ENCODE data around the gene TBATA.
"Not testable (repeated sequence)": the region's sequence is repeated elsewhere in the genome, so short reads cannot be mapped to it uniquely, and the experiment has no call there.

TBATA gene

DNA sequence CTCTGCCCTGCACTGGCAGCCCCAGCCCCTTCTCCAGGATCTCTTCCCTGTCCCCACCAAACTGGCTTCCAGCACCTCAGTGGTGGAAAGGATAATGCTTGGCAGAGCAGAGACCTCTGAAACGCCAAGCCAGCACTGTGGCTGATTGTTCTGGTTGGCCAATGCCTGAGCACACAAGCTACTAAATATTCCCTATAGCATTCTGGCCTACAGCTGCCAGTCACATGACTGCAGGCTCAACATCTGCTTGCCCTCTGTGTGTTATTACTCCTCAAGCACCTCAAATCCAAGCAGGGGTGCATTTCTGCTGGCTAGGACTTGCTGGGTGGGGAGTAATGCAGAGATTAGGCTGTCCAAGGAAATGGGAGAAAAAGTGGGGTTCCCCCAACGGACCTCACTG lies 6.1 kb downstream of the TBATA start:
- DNase-seq (ENCODE audit: low read depth), result no peak

DNA sequence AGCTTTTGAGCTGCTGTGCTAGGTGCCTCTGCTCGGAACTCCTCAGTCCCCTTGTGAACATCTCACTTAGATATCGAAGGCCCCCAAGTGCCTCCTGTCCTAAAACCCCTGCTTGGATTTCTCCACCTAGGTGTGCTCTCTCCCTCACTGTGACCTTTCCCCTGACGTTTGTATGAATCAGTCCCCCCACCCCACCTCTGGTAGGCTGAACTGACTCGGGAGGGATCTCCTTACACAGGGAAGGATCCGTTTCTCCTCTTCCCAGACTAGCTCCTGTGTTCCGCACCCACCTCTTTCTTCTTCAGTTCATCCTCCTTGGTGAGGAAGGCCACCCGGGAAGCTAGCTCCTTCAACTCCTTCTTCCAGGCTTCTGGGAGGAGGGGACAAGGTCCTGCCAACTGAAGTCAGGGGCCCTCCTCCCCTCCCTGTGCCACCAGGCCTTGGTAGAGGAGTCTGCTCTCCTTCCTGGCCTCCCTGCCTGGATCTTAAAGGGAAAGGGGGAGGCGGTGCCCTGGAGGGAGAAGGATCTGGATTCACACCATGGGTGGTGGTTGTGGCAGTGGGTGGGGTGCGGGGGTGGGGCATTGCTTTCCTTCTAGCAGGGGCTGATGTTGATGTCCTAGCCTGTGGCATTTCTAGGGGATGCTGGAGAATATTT lies 6.8 kb downstream of the TBATA start:
- DNase-seq (ENCODE audit: low read depth), result no peak

DNA sequence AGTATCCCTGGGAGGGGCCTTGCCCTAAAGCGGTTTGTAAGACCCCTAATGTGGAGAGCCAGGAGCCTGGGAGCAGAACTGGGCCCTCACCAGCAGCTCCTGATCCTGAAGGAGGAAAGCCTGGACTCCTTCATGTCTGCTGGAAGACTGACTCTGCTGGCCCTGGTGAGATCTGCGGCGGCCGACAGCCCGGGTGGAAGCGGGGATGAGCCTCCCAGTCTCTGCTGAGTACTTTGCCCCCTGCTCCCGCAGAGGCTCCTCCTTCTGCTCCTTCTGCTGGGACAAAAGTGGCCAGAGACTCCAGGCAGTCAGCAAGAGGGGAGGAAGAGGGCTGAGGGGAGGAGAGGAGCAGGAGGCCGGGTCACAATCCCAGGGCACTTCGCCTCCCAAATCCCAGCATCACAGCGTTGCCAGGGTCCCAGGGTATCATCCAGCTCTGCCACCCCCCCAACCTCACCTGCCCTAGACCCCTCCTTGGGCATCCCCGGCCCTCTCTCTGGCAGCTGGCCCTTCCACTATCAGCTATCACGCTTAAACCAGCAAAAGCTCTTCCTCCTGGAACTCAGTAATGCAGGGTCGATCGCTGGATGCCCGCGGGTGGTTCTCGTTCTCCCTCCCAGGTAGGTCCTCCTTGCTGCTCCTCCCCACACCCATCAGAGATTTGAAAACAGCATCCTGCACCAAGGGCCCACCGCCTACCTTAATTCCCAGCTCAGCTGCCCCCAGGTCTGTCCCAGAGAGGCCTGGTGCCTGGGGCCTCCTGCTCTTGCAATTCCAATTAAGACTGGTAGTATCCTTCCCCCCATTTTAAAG lies 7.9 kb downstream of the TBATA start:
- DNase-seq (ENCODE audit: low read depth), result no peak

- DNase-seq (ENCODE audit: low read depth), result no peak
Measured at GRCh38 chr10:70776455-70777005, 8.6 kb downstream of the TBATA start.

DNA sequence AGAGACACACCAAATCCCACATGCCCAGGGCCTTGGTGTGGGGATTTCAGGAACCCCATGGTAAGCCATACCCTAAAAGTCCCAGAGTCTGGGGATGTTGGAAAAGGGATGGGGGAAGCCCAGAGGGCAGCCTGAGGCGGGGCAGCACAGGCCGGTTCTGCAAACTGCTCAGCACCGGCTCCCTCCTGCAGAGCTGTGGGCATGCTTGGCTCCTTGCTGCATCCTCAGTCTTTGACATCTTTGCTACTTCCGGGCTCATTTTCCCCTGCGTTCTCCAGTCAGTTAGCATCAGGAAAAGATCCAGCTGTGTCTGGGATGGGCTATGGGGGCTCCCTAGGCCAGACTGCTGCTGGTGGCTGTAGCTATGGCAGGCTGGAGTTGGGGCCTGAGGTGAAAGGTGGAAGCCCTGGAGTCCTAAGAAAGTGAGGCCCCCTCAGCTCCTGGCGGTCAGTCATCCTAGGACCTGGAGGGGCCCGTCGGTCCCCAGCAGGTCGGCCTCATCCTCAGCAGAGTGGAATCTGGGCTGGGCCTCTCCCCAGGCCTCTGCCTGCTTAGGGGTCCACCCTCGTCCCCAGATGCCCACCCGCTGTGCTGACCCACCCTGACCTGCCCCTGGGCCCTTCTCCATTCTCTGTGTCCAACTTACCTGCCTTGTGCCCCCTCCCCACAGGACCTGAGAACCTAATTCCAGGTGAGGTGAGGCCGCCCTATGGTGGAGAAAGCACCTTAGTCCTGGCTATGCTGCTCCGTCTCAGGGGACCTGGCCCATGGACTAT lies 9.3 kb downstream of the TBATA start:
- DNase-seq (ENCODE audit: low read depth), result no peak

DNA sequence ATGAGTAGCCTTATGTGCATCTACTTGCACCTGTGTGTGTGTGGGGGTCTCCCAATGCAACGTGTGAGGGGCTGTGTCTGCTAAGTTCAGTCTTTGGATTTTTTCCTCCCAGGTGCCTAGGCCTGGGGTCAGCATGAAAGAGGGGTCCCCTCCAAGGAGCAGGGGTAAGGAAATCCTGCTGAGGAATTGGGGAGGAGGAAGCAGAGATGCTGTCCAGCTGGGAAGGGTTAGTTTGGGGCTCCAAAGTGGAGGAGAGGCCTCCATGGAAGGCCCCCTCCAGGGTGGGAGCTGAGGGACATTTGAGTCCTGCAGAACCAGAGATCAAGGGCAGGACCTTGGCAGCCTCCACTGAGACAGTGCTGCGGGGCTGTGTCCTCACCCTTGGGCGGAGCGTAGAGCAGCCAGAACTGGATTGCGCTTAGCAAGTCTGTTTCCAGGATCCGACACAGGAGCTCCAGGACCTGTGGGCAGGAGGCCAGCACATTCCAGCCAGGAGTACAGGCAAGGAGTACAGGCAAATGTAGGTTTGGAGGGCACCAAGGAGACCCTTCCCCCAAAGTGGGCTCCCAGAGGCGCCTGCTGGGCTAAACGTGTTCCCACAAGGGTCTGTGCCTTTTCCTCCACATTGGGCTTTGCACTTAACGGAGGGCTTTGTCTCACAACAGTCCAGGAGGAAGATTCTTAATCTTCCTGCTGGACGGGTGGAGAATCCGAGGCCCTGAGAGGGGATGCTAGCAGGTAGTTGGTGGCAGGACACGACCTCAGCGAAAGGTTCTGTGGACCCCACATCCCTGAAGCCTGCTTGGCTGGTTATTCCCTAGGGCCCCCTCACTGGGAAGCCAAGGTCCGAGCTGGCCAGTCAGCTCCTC lies 10.1 kb downstream of the TBATA start:
- no peak for DNase-seq (ENCODE audit: low read depth)

- no peak for DNase-seq (ENCODE audit: low read depth)
Measured at GRCh38 chr10:70773965-70774809, 11.0 kb downstream of the TBATA start.

GRCh38 chr10:70773461-70773860 lies 11.7 kb downstream of the TBATA start:
- no peak for DNase-seq (ENCODE audit: low read depth)

- DNase-seq (ENCODE audit: low read depth), result no peak
Measured at GRCh38 chr10:70772627-70773026, 12.6 kb downstream of the TBATA start.

DNA sequence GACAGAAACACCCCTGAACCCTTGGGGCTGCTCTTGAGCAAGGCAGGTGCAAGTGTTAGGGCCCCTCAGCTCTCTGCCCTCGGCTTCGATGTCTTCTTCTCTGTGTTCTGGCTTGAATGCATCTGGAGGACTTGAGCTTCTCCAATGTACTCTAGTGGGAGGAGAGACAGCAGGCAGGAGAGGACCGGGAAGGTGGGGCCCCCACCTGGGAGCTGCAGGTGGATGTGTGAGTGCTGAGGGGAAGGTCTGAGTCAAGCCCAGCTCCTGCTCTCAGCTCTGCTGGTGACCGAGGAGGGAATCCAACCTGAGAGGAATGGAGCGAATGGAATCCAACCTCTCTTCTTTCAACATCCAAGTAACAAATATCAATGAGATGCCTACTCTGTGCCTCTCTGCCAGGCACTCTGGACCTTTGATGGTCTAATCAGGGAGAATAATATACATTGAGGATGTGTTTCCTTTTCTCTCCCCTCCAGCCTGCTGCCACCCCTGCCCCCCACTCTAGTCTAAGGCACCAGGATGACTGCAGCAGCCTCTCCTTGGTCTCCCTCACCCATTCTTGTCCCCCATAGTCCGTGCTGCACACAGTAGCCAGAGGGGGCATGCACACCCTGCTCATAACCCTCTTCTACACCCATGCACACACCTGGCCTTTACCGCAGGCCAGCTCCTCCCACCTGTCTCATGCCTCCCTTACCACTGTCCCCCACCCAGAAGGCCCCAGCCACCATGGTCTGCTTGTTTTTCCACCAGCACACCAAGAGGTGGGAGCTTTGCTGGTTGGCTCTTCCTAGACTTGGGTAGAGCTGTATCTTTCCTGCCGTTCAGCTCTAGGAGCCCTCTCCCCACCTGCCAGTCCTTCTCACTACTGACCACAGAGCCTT lies 13.6 kb downstream of the TBATA start:
- no peak for DNase-seq (ENCODE audit: low read depth)

DNA sequence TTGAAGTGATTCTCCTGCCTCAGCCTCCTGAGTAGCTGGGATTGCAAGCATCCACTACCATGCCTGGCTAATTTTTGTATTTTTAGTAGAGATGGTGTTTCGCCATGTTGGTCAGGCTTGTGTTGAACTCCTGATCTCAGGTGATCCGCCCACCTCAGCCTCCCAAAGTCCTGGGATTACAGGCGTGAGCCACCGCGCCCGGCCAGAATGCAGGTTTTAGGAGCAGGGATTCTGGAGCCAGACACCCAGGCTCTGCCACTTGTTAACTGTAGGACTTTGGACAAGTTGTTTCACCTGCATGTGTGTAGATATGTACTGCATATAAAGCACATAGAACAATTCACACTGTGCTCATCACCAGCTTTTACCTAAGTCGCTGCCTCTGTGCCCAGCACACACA lies 14.7 kb downstream of the TBATA start:
- DNase-seq (ENCODE audit: low read depth), result not testable (repeated sequence)

GRCh38 chr10:70770001-70770400 lies 15.2 kb downstream of the TBATA start:
- no peak for DNase-seq (ENCODE audit: low read depth)

GRCh38 chr10:70769121-70769520 lies 16.1 kb downstream of the TBATA start:
- DNase-seq (ENCODE audit: low read depth), result no peak

GRCh38 chr10:70768026-70768685 lies 17.0 kb downstream of the TBATA start:
- DNase-seq (ENCODE audit: low read depth), result not testable (repeated sequence)

DNA sequence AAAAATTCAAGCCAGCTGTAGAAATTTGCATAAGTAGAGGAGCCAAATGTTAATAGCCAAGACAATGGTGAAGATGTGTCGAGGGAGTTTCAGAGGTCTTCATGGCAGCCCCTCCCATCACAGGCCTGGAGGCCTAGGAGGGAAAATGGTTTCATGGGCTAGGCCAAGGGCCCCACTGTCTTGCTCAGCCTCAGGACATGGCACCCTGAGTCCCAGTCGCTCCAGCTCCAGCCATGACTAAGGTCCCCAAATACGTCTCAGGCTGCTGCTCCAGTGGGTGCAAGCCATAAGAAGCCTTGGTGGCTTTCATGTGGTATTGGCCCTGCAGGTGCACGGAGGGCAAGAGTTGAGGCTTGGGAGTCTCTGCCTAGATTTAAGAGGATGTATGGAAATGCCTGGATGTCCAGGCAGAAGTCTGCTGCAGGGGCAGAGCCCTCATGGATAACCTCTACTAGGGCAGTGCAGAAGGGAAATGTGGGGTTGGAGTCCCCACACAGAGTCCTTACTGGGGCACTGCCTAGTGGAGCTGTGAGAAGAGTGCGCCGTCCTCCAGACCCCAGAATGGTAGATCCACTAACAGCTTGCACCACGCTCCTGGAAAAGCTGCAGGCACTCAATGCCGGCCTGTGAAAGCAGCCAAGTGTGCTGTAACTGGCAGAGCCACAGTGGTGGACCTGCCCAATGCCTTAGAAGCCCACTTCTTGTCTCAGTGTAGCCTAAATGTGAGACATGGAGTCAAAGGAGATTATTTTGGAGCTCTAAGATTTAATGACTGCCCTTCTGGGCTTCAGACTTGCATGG lies 19.2 kb downstream of the TBATA start:
- DNase-seq (ENCODE audit: low read depth), result no peak

DNA sequence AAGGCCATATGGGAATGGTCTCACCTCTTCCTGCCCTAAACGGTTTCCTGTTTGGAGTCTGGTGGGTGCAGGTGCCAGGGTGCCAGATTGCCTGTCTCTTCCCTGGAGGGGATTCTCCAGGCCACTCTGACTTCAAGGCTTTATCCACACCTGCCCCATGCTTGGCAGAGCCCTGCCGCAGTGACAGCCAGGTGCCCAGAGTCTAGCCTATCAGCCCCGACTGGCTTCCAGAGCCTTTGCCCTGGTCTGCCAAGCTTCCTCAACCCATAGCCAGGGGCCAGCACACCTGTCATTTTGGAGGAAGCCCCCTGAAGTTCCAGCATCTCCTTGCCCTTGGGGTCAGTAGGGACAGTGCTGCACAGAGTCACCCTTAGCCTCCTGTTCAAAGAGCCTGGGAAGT lies 21.6 kb downstream of the TBATA start:
- DNase-seq (ENCODE audit: low read depth), result no peak

DNA sequence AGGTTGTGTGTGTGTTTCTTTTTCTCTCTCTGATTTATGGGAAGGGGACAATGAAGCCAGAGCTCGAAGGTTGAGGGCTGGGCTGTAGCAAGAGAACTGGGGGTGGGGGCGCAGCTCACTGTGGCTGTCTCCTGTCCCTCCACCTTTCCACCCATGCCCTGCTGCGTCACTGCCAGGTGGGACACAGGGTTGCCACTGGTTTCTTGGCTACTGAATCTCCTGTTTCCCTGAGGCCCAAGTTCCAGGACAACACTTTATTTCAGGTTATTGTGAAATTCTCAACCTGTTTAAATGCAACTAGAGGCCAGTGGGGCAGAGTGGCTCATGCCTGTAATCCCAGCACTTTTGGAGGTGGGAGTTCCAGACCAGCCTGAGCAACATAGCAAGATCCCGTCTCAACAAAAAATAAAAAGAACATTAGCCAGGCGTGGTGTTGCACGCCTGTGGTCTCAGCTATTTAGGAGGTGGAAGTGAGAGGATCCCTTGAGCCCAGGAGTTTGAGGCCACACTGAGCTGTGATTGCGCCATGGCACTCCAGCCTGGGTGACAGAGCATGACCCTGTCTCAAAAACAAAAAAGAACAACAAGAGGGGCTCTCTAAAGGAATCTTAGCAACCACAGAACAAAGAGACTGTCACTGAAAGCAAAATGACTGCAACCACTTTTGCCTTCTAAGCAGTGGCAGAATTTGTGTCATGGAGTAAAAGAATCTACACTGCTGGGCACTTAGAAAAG lies 22.6 kb downstream of the TBATA start:
- no peak for DNase-seq (ENCODE audit: low read depth)

Data from T-helper 22 cell (primary cell).